DND-41 (cell line): ENCODE measurements around the gene TMEM169.

ENCODE experiments used
- ATAC-seq: fragments of 200-7000 bp; cut with Tn5 transposase; 3 replicates; pipeline ENCODE4 v1.9.1; 2021; ENCODE audit warnings: low read depth; ENCODE audit not compliant: insufficient read depth
- DNase-seq: peaks from one replicate; pipeline ENCODE4 v3.0.0-alpha.2; 2020
- H2AFZ ChIP-seq: 2 replicates; pipeline ENCODE4 v1.6.0; 2012; ENCODE audit warnings: low read depth, low read length
- H3K27ac ChIP-seq: 2 replicates; pipeline ENCODE4 v1.5.1; 2012; ENCODE audit warnings: low read length, inconsistent platforms
- H3K27me3 ChIP-seq: fragments of 200-600 bp; sonication (generic); 2 replicates; pipeline ENCODE4 v1.6.0; 2012; ENCODE audit warnings: low read length, mild to moderate bottlenecking, inconsistent platforms; ENCODE audit not compliant: insufficient read depth, poor library complexity
- H3K36me3 ChIP-seq: 2 replicates; pipeline ENCODE4 v1.5.1; 2012; ENCODE audit warnings: low read length, inconsistent platforms; ENCODE audit not compliant: insufficient read depth
- H3K4me1 ChIP-seq: 2 replicates; pipeline ENCODE4 v1.5.1; 2012; ENCODE audit warnings: mild to moderate bottlenecking, low read length; ENCODE audit not compliant: insufficient read depth
- H3K4me2 ChIP-seq: 2 replicates; pipeline ENCODE4 v1.6.0; 2012; ENCODE audit warnings: mild to moderate bottlenecking, moderate library complexity, low read length, inconsistent platforms; ENCODE audit not compliant: insufficient read depth
- H3K4me3 ChIP-seq, 2 experiments: fragments of 200-600 bp in 1 of 2; shearing (Covaris generic) in 1 of 2; 2 replicates each; pipeline ENCODE4 v1.5.1; 2012 to 2016; ENCODE audit warnings: inconsistent platforms in 2 of 2, low read length in 2 of 2, mild to moderate bottlenecking in 2 of 2, low read depth in 1 of 2, moderate library complexity in 1 of 2
- H3K79me2 ChIP-seq: 2 replicates; pipeline ENCODE4 v1.6.0; 2012; ENCODE audit warnings: low read length, inconsistent platforms; ENCODE audit not compliant: insufficient read depth
- H3K9ac ChIP-seq: 2 replicates; pipeline ENCODE4 v1.6.0; 2012; ENCODE audit warnings: low read depth, mild to moderate bottlenecking, inconsistent platforms, low read length, moderate library complexity
- H3K9me3 ChIP-seq: 2 replicates; pipeline ENCODE4 v1.5.1; 2012; ENCODE audit warnings: low read length, moderate library complexity, mild to moderate bottlenecking, inconsistent platforms; ENCODE audit not compliant: insufficient read depth, severe bottlenecking
- H4K20me1 ChIP-seq: 2 replicates; pipeline ENCODE4 v1.6.0; 2012; ENCODE audit warnings: low read length; ENCODE audit not compliant: insufficient read depth
- CTCF ChIP-seq: IDR thresholded peaks from 2 replicates; pipeline ENCODE4 v1.5.1; 2012; ENCODE audit warnings: borderline replicate concordance, low read length, moderate library complexity, mild to moderate bottlenecking; ENCODE audit not compliant: poor library complexity, severe bottlenecking; ENCODE audit errors: extremely low read depth
- EZH2 ChIP-seq: IDR thresholded peaks from 3 replicates; pipeline ENCODE4 v1.6.1; 2012; ENCODE audit warnings: borderline replicate concordance, low read depth, mild to moderate bottlenecking, moderate library complexity, low read length, inconsistent platforms; ENCODE audit not compliant: severe bottlenecking

Gene TMEM169

GRCh38 chr2:216090369-216090786 is 8.7 kb downstream of the TMEM169 start:
- H3K36me3 ChIP-seq = no peaks in the 10 kb centered on the region
- ATAC-seq (no peak), DNase-seq (no peak)
- H3K27me3 ChIP-seq = peaks cover 3% of the 10 kb centered on the region
- TF ChIP-seq EZH2 (no peak), CTCF (no peak)
- no peak overlapping the region for H3K9ac ChIP-seq
- H3K4me1 ChIP-seq = no peaks in the 10 kb centered on the region
- no peak overlapping the region for H3K4me3 ChIP-seq
- H3K27ac ChIP-seq = no peak overlapping the region
- no peaks in the 10 kb centered on the region for H3K9me3 ChIP-seq
- H2AFZ ChIP-seq = no peak overlapping the region
- H3K4me2 ChIP-seq = no peak overlapping the region
- H3K79me2 ChIP-seq = no peaks in the 10 kb centered on the region
- no peaks in the 10 kb centered on the region for H4K20me1 ChIP-seq

- DNase-seq (no peak), ATAC-seq (no peak)
- H3K79me2 ChIP-seq = no peaks in the 10 kb centered on the region
- H4K20me1 ChIP-seq = no peaks in the 10 kb centered on the region
- no peaks in the 10 kb centered on the region for H3K4me1 ChIP-seq
- peaks cover 6% of the 10 kb centered on the region for H3K27me3 ChIP-seq
- H3K9ac ChIP-seq = no peak overlapping the region
- no peak overlapping the region for H2AFZ ChIP-seq
- no peak overlapping the region for H3K27ac ChIP-seq
- no peak overlapping the region for H3K4me2 ChIP-seq
- H3K36me3 ChIP-seq = no peaks in the 10 kb centered on the region
- H3K4me3 ChIP-seq = no peak overlapping the region
- no peaks in the 10 kb centered on the region for H3K9me3 ChIP-seq
- no peak for TF ChIP-seq CTCF
- TF ChIP-seq EZH2 = no peak
Measured at GRCh38 chr2:216092646-216093045, 10.9 kb downstream of the TMEM169 start.

- H3K79me2 ChIP-seq = no peaks in the 10 kb centered on the region
- DNase-seq (no peak), ATAC-seq (no peak)
- H3K27ac ChIP-seq = no peak overlapping the region
- no peak overlapping the region for H3K4me3 ChIP-seq
- no peak overlapping the region for H2AFZ ChIP-seq
- H4K20me1 ChIP-seq = no peaks in the 10 kb centered on the region
- TF ChIP-seq EZH2 = no peak
- TF ChIP-seq CTCF = no peak
- H3K9me3 ChIP-seq = no peaks in the 10 kb centered on the region
- no peaks in the 10 kb centered on the region for H3K4me1 ChIP-seq
- H3K36me3 ChIP-seq = no peaks in the 10 kb centered on the region
- H3K9ac ChIP-seq = no peak overlapping the region
- H3K27me3 ChIP-seq = peaks cover 6% of the 10 kb centered on the region
- H3K4me2 ChIP-seq = no peak overlapping the region
Measured at GRCh38 chr2:216094701-216095100, 13.0 kb downstream of the TMEM169 start.
